ENCODE measurements around the gene FBXO31.

Gene FBXO31

GRCh38 chr16:87406495-87407088 lies 23.0 kb upstream of the FBXO31 start:
- TF ChIP-seq CTCF (IDR thresholded peaks at IDR 0.05), result no peak
- no peak for DNase-seq (ENCODE audit: low spot score)
- peak overlapping the region in 1 of 2 donors; percentile 51 for H3K27ac ChIP-seq
- H3K4me3 ChIP-seq, result no peak overlapping the region

GRCh38 chr16:87404764-87405625 lies 21.4 kb upstream of the FBXO31 start:
- H3K4me3 ChIP-seq, result no peak overlapping the region
- no peak for DNase-seq (ENCODE audit: low spot score)
- TF ChIP-seq CTCF (IDR thresholded peaks at IDR 0.05), result no peak
- H3K27ac ChIP-seq, result no peak overlapping the region

- no peak for DNase-seq (ENCODE audit: low spot score)
- Histone ChIP-seq H3K27ac (no peak overlapping the region), H3K4me3 (no peak overlapping the region)
- TF ChIP-seq CTCF (IDR thresholded peaks at IDR 0.05), result no peak
Observed at GRCh38 chr16:87395181-87395842, 11.7 kb upstream of the FBXO31 start.

GRCh38 chr16:87393680-87394055 lies 10.1 kb upstream of the FBXO31 start:
- peak; percentile 52 for DNase-seq (ENCODE audit: low spot score)
- Histone ChIP-seq H3K27ac (no peak overlapping the region), H3K4me3 (peak overlapping the region; percentile 90)
- no peak for TF ChIP-seq CTCF (IDR thresholded peaks at IDR 0.05)

GRCh38 chr16:87392821-87393679 lies 9.5 kb upstream of the FBXO31 start:
- H3K27ac ChIP-seq, result peak overlapping the region; percentile 97 to 98
- peak; percentile 73 for DNase-seq (ENCODE audit: low spot score)
- peak; percentile 33 for TF ChIP-seq CTCF (IDR thresholded peaks at IDR 0.05)
- H3K4me3 ChIP-seq, result peak overlapping the region; percentile 90

- DNase-seq (ENCODE audit: low spot score), result peak; percentile 97
- peak within 1 kb of the TSS; percentile 90 for H3K4me3 ChIP-seq
- H3K27ac ChIP-seq, result peak within 1 kb of the TSS; percentile 97 to 98
- no peak for TF ChIP-seq CTCF (IDR thresholded peaks at IDR 0.05)
Observed at GRCh38 chr16:87391950-87392820, 8.6 kb upstream of the FBXO31 start, which contains the start of gene MAP1LC3B. Gene MAP1LC3B (plus strand): TSS chr16:87392336. CDS start chr16:87392428, 92 bp downstream.

All from coronary artery (tissue), 2 donors.